Testis (tissue), 2 donors: ENCODE data around the gene TTC14.

Source experiments
- POLR2A ChIP-seq: fragments of 450-650 bp; IDR thresholded peaks from one replicate; pipeline ENCODE4 v1.6.1; 2017; ENCODE audit warnings: antibody characterized with exemption, mild to moderate bottlenecking, moderate library complexity
- TF ChIP-seq, protein P1 (sequence below), 3 experiments: fragments of 450-650 bp in 2 of 3; fragments of 200-600 bp in 1 of 3; sonication (generic) in 1 of 3; IDR thresholded peaks; one replicate each; pipeline ENCODE4 v1.5.1; 2016 to 2019; ENCODE audit warnings: antibody characterized with exemption in 3 of 3, mild to moderate bottlenecking in 2 of 3, moderate library complexity in 1 of 3

DNA sequence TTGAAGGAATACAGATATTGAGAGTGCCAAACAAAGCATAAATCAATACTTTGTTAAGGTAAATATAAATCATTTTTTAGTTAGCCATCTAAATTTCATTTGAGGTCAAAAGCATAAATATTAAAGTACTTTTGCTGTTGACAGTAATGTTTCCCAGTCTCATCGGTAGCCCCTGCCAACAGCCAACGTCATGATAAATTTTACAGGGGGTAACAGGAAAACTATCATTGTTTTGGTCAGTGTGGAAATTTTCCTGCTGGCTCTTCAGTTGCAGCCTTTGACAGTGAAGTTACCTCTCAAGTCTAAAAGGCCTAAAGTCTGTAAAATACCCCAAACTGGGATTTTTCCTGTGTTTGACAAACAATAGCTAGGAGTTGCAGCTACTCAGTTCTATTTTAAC is 37.3 kb upstream of the TTC14 start:
- TF ChIP-seq, protein P1, sequence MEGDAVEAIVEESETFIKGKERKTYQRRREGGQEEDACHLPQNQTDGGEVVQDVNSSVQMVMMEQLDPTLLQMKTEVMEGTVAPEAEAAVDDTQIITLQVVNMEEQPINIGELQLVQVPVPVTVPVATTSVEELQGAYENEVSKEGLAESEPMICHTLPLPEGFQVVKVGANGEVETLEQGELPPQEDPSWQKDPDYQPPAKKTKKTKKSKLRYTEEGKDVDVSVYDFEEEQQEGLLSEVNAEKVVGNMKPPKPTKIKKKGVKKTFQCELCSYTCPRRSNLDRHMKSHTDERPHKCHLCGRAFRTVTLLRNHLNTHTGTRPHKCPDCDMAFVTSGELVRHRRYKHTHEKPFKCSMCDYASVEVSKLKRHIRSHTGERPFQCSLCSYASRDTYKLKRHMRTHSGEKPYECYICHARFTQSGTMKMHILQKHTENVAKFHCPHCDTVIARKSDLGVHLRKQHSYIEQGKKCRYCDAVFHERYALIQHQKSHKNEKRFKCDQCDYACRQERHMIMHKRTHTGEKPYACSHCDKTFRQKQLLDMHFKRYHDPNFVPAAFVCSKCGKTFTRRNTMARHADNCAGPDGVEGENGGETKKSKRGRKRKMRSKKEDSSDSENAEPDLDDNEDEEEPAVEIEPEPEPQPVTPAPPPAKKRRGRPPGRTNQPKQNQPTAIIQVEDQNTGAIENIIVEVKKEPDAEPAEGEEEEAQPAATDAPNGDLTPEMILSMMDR (IDR thresholded peaks at IDR 0.05), result no peak
- TF ChIP-seq POLR2A, result no peak
